Neural progenitor cell (in vitro differentiated cells): Measurements from ENCODE around the gene PLEKHA5.
A peak's percentile ranks its signal among the peaks of the same experiment; 100 is the strongest.

ENCODE experiments used
- CTCF ChIP-seq: fragments of 200-600 bp; sonication (generic); IDR thresholded peaks from 2 replicates; pipeline ENCODE4 v1.5.1; 2017; ENCODE audit warnings: antibody characterized with exemption, mild to moderate bottlenecking
- EZH2 ChIP-seq: fragments of 200-600 bp; sonication (generic); IDR thresholded peaks from 2 replicates; pipeline ENCODE4 v1.6.1; 2017; ENCODE audit warnings: antibody characterized with exemption, mild to moderate bottlenecking, moderate library complexity
- EZH2phosphoT487 ChIP-seq: fragments of 200-600 bp; sonication (generic); IDR thresholded peaks from 2 replicates; pipeline ENCODE4 v1.6.1; 2017; ENCODE audit warnings: antibody characterized with exemption

- TF ChIP-seq EZH2 (no peak), CTCF (peak; percentile 12), EZH2phosphoT487 (no peak)
Observed at GRCh38 chr12:19181666-19182426, 52.3 kb downstream of the PLEKHA5 start.
